ENCODE results near the gene CPVL. TPM values are rescaled to one million over a fixed set of nuclear protein-coding genes. Genes with fewer than 3 reads are reported as not detected.

Gene CPVL
- total and polyA plus RNA-seq, 2 of the 8 experiments (the other 6 are each of a cell fraction or from before 2014, with no cell fraction given): 40.0 to 55.0 TPM

DNA sequence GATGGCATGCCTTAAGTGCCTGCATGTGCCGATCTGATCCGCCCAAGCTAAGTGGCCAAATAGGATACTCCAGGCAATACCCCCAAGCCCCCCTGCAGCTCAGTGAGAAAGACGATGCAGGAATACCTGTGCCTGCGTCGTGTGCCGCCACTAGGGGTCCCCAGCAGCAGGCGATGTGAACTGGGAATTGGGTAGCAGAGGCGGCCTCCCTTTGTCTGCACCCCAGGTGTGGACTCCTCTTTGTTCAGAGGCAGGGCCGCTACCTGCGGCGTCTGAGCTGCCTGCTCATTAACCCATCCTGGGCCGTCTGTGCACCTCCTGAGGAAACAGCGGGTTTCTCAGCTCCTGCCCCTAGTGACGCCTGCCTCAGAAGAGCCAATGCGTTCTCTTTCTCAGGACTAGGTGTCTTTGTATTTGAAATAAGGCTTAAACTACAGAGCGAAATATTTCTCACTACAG is 43.4 kb upstream of the CPVL start (continued):
- TF ChIP-seq, protein P1, sequence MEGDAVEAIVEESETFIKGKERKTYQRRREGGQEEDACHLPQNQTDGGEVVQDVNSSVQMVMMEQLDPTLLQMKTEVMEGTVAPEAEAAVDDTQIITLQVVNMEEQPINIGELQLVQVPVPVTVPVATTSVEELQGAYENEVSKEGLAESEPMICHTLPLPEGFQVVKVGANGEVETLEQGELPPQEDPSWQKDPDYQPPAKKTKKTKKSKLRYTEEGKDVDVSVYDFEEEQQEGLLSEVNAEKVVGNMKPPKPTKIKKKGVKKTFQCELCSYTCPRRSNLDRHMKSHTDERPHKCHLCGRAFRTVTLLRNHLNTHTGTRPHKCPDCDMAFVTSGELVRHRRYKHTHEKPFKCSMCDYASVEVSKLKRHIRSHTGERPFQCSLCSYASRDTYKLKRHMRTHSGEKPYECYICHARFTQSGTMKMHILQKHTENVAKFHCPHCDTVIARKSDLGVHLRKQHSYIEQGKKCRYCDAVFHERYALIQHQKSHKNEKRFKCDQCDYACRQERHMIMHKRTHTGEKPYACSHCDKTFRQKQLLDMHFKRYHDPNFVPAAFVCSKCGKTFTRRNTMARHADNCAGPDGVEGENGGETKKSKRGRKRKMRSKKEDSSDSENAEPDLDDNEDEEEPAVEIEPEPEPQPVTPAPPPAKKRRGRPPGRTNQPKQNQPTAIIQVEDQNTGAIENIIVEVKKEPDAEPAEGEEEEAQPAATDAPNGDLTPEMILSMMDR (IDR thresholded peaks at IDR 0.05; ENCODE audit: control extremely low read depth in 1 of 3, insufficient read depth in 1 of 3, low read depth in 1 of 3, low read length in 3 of 3): peak; percentile 91 to 97 (median 94)
- TF ChIP-seq YY1 (IDR thresholded peaks at IDR 0.05; ENCODE audit: low read depth, low read length) (peak; percentile 78), TBP (IDR thresholded peaks at IDR 0.05; ENCODE audit: low read depth, low read length) (no peak), NANOG (IDR thresholded peaks at IDR 0.05; ENCODE audit: insufficient read depth, low read depth, low read length, poor library complexity, severe bottlenecking) (peak; percentile 83), RBBP5 (IDR thresholded peaks at IDR 0.05; ENCODE audit: borderline replicate concordance, low read depth, low read length) (no peak), HDAC6 (IDR thresholded peaks at IDR 0.05; ENCODE audit: low read depth, low read length) (no peak), SUZ12 (IDR thresholded peaks at IDR 0.05; ENCODE audit: low read length) (no peak), KDM4A (IDR thresholded peaks at IDR 0.05; ENCODE audit: low read depth, low read length, severe bottlenecking) (no peak), CBX5 (IDR thresholded peaks at IDR 0.05; ENCODE audit: low read depth, low read length) (no peak), GTF2F1 (IDR thresholded peaks at IDR 0.05; ENCODE audit: borderline replicate concordance, low read depth, low read length) (no peak), RXRA (IDR thresholded peaks at IDR 0.05; ENCODE audit: insufficient read depth, low read depth, low read length) (peak; percentile 80; the same call in 1 of the 2 replicates), POLR2A (IDR thresholded peaks at IDR 0.05; ENCODE audit: control extremely low read depth in 1 of 2, low read depth in 2 of 2, low read length in 2 of 2) (no peak), POLR2AphosphoS5 (IDR thresholded peaks at IDR 0.05; ENCODE audit: low read depth, low read length) (no peak), SP4 (IDR thresholded peaks at IDR 0.05; ENCODE audit: low read length) (no peak), TAF1 (IDR thresholded peaks at IDR 0.05; ENCODE audit: low read depth, low read length) (0 out of 2 replicates have a peak, but pooled peaks have one; percentile 29), FOSL1 (IDR thresholded peaks at IDR 0.05; ENCODE audit: insufficient read depth, low read depth, low read length) (no peak), CBX8 (IDR thresholded peaks at IDR 0.05; ENCODE audit: borderline replicate concordance, low read depth, low read length) (no peak), CEBPB (IDR thresholded peaks at IDR 0.05; ENCODE audit: low read depth, low read length) (no peak), POU5F1 (IDR thresholded peaks at IDR 0.05; ENCODE audit: low read depth, low read length) (no peak), CHD2 (IDR thresholded peaks at IDR 0.05; ENCODE audit: low read length) (no peak)
- TF ChIP-seq, protein P2, sequence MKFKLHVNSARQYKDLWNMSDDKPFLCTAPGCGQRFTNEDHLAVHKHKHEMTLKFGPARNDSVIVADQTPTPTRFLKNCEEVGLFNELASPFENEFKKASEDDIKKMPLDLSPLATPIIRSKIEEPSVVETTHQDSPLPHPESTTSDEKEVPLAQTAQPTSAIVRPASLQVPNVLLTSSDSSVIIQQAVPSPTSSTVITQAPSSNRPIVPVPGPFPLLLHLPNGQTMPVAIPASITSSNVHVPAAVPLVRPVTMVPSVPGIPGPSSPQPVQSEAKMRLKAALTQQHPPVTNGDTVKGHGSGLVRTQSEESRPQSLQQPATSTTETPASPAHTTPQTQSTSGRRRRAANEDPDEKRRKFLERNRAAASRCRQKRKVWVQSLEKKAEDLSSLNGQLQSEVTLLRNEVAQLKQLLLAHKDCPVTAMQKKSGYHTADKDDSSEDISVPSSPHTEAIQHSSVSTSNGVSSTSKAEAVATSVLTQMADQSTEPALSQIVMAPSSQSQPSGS (IDR thresholded peaks at IDR 0.05; ENCODE audit: low read length): peak; percentile 68; the same call in 1 of the 2 replicates
- TF ChIP-seq, protein P3, sequence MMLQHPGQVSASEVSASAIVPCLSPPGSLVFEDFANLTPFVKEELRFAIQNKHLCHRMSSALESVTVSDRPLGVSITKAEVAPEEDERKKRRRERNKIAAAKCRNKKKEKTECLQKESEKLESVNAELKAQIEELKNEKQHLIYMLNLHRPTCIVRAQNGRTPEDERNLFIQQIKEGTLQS (IDR thresholded peaks at IDR 0.05; ENCODE audit: insufficient read depth, low read depth, low read length): no peak

All from H1 (cell line).